GM12873 (cell line): ENCODE measurements around the gene WSB1.

Experiments used
- TF ChIP-seq, protein P1 (sequence below): IDR thresholded peaks from 2 replicates; pipeline ENCODE4 v1.5.1; 2012; ENCODE audit warnings: low read depth, mild to moderate bottlenecking, moderate library complexity, low read length, control low read depth; ENCODE audit not compliant: insufficient read depth; ENCODE audit errors: missing control alignments

Gene WSB1

DNA sequence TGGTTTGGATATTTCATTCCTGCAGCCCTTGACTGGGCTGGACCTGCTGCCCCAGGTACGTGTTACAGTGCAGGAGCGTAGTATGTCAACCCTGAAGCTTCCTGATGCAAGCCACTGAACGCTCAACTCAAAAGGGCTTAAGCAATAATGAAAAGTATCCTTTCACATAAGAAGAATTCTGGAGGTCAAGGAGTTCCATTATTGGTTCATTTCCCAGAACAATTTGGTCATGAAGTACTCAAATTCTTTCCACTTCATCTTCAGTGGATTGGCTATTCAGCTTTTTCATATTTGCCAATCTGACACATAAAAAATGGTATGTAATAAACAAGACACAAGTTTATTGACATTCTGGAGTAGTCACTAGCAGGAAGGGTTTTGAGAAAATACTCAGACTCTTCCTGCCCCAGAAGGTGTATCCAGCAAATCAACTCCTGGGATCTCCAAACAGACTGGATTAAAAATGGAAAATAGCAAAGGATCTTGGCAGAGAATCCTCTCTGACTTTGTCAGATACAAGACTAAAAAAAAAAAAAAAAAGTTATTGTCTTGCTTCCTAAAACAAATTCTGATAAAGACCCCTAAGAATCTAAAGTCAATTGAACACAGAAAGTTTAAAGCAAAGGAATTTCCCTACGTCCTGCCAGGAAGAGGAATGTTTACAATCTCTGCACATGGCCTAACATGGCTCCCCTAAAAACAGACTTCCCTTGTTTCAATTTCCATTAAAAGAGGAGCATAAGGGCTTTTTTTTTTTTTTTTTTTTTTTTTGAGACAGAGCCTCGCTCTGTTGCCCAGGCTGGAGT, 37.5 kb upstream of the WSB1 start:
- TF ChIP-seq, protein P1, sequence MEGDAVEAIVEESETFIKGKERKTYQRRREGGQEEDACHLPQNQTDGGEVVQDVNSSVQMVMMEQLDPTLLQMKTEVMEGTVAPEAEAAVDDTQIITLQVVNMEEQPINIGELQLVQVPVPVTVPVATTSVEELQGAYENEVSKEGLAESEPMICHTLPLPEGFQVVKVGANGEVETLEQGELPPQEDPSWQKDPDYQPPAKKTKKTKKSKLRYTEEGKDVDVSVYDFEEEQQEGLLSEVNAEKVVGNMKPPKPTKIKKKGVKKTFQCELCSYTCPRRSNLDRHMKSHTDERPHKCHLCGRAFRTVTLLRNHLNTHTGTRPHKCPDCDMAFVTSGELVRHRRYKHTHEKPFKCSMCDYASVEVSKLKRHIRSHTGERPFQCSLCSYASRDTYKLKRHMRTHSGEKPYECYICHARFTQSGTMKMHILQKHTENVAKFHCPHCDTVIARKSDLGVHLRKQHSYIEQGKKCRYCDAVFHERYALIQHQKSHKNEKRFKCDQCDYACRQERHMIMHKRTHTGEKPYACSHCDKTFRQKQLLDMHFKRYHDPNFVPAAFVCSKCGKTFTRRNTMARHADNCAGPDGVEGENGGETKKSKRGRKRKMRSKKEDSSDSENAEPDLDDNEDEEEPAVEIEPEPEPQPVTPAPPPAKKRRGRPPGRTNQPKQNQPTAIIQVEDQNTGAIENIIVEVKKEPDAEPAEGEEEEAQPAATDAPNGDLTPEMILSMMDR: no peak

DNA sequence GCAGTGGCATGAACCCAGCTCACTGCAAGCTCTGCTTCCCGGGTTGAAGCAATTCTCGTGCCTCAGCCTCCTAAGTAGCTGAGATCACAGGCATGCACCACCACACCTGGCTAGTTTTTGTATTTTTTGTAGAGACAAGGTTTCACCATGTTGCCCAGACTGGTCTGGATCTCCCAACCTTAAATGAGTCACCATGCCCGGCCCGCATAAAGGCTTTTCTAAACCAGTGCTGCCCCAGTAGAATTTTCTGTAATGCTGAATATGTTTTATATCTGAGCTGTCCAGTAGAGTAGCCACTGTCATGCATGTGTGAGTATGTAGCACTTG, 36.9 kb upstream of the WSB1 start:
- TF ChIP-seq, protein P1: no peak

DNA sequence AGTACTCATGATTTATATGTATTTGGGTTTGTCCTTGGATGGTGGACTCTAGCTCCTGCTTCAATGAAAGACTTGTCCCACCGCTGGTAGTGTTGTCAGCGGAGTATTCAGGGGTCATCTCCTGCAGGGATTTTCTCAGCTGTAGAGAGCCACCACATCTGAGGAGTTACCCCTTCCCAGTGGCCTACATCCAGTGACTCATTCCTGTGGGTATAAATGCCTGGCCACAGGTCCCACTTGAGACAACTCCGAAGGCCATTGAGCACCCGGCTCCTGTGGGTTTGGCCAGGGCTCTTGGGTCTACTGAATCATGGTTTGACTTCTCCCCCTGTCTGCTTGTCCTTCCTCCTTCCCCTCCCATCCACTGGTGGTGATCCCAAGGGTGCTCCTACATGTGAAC, 34.6 kb upstream of the WSB1 start:
- TF ChIP-seq, protein P1: no peak

DNA sequence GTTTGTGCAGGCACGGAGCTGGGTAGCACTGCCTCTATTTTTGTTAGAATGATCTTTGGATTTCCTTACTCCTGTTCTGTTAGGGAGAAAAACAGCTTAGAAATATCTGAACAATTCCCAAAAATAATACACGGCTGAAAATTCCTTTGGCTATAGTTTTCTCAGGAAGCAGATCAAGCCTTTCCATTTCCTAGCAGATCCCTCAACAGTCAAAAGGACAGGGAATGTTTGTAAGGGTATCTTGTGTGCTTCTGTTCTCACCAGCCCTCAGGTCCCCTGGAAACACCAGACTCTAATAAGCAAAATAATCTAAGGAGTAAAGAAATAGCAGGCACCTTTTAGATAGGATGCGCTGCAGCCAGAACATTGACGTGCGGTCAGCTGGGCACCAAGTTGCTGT, 30.5 kb upstream of the WSB1 start:
- TF ChIP-seq, protein P1: no peak

DNA sequence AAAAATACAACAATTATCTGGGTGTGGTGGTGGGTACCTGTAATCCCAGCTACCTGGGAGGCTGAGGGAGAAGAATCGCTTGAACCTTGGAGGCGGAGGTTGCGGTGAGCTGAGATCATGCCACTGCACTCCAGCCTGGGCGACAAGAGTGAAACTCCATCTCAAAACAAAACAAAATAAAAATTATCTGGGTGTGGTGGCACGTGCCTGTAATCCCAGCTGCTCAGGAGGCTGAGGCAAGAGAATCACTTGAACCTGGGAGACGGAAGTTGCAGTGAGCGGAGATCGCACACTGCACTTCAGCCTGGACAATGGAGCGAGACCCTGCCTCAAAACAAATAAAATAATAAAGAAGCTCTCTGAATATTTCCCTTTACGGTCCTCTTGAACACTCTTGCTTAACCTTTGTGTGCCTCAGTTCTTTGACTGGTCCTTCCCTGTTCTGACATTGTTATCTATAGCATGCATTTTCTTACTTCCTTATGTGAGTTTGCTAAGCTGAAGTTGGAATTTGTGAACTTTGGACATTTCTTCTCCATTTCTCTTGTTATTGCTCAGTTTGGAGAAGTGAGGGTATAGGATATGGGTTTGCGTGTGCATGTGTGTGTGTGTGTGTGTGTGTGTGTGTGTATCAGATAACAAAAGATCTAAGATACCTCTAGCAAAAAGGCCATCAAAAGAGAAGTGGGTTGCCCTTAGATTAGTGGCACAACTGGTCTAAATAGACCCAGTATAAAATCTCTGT, 29.7 kb upstream of the WSB1 start:
- TF ChIP-seq, protein P1: no peak

DNA sequence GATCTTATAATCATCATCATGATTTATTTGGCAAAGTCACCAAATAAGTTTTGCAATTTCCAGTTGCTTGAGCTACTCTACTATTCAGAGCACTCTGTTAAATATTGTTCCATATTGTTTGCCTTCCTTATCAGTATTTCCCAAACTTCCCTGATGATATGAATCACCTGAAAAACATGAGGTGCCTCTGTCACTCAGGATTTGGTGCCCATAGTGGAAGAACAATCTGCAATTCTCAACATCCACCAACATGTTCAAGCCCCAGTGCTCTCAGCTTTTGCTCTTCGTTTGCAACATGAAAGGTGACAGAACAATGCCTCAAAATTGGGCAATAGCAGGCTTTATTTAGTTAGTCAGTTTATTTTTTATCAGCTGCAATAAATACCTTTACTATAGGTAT, 28.6 kb upstream of the WSB1 start:
- TF ChIP-seq, protein P1: no peak

DNA sequence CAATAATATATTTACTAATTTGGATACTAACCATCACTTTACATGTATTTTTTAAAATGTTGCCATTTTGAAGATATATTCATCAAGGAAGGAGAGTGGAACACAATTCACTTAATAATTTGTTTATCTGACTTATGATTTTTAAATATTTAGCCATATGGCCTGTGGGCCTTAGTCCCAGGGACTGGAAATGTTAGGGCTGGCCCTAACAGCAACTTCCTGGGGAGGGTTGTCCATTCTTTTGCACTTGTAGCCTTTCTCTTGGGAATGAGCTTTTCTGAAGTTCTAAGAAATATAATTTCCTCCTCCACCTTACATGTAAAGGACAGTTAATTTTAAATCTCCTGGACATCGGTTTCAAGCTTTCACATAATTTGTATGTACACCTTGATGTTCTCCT, 27.7 kb upstream of the WSB1 start:
- TF ChIP-seq, protein P1: no peak
